IPS-NIHi11 (cell line): ENCODE results near the gene SERPINB12.

Experiments
- DNase-seq: peaks from one replicate; pipeline ENCODE4 v3.0.0; 2012; ENCODE audit warnings: mixed read lengths, low spot score

The SERPINB12 gene, protein sequence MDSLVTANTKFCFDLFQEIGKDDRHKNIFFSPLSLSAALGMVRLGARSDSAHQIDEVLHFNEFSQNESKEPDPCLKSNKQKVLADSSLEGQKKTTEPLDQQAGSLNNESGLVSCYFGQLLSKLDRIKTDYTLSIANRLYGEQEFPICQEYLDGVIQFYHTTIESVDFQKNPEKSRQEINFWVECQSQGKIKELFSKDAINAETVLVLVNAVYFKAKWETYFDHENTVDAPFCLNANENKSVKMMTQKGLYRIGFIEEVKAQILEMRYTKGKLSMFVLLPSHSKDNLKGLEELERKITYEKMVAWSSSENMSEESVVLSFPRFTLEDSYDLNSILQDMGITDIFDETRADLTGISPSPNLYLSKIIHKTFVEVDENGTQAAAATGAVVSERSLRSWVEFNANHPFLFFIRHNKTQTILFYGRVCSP

DNA sequence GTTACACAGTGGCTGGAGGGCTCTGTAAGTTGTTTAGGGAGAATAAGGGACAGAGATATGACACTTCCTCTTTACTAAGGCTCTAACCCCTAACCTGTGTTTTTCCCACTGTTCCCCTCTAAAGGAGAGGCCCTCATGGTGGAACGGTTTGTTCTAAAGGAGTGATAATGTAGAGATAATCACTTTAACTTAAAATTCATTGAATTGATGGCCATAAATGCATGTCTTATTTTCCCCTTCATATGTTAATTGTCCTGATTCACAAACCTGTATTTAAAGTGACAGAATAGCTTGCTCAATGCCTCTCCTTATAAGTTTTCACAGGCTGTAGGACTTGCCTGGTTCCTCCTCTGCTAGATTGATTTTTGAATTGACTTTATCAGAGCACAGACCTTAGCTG lies at the start of gene SERPINB12:
Gene SERPINB12, plus strand, starts transcription at position 301 of the 400 bp plus-strand sequence. CDS start 13,791 bp downstream, outside the sequence.
- no peak for DNase-seq

DNA sequence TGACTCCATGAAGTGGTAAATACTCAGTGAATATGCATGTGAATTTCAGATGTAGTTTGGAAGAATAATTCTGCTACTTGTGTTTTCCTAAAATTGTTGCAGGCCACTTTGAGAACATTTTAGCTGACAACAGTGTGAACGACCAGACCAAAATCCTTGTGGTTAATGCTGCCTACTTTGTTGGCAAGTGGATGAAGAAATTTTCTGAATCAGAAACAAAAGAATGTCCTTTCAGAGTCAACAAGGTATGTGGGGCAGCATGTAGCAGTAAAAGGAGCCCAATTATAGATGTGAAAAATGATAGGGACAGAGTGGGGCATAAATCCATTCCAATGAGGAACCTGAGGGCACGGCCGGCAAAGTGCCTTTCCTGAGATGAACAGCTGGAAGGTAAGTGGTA lies 49.3 kb upstream of the SERPINB12 start:
- DNase-seq: no peak

DNA sequence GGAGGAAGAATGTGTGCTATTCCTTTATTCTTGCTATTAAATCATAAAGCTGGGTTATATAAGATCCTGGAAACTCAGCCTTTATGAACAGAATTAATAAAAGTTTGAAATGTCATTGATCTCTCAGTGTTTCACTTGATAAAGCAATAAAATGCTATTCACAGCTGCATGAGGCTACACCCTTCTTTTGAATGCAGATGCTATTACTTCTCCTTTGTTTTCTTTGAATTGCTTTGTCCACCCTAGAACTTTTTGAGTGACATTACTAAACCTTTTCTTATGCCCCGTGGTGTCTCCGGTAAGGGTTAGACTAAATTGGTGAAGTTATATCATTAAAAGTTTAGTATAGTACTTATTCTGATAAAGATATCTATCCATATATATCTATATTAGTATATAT lies 46.5 kb upstream of the SERPINB12 start:
- DNase-seq: no peak

DNA sequence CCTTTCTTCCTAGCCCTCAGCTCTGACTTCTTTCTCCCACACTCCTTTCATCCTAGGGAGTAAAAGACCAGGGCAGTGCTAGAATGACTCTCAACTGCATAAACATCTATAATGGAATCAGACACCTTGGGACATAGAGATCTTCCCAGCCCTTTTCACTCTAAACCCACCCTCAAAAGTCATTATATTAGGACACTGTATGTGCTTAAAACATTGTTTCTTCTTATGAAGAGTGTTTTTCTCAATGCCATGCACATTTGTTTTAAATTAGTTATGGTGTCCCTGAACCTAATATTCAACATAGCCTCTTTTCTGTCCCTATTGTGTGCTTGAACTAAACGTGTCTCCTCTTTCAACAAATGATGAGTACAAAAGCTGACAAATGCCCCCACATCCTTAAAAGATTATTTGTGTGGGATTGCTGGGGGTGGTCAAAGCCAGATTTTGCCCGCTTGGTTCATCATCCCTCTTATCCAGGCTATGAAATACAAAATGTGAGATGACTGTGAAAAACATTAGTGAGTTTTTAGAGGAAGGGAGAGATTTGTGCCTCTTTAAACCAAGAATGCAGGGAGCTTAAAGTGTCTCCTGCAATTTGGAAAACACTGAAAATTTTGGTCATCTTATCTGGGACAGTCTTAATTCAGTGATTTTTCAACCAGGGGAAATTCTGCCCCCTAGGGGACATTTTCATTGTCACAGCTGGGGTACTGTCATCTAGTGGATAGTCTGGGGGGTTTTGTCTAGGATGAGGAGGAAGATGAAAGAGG lies 36.4 kb upstream of the SERPINB12 start:
- peak; percentile 56 for DNase-seq

DNA sequence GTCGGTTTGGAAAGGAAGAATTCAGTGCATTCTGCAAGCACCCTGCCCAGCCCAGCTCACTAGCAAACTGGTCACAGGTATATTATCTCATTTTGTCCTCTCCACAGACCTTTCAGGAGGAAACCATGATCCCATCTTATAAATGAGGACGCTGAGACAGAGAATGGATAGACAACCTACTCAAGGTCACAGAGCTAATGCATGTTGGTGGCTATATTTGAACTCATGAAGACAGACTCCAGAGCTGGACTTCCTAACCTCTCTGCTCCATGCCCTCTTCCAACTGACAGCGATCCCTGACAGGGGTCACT lies 35.9 kb upstream of the SERPINB12 start:
- DNase-seq: no peak

DNA sequence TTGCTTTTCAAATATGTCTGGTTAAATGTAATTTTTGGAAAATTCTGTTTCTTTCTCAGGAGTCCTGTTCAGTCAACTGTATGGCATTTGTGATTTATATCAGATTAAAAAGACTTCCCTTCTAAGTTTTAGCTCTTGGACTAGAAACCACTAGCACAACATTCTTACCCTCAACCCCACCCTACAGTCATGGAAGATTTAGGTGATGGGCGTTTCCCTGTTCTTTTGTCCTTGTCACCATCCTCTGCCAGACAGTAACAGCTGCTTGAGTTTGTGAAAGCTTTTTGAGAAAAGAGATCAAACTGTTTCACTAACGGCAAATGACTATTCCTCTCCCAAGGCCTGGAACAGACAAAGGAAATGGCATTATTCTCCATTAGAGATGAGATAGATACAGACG lies 33.6 kb upstream of the SERPINB12 start:
- no peak for DNase-seq

DNA sequence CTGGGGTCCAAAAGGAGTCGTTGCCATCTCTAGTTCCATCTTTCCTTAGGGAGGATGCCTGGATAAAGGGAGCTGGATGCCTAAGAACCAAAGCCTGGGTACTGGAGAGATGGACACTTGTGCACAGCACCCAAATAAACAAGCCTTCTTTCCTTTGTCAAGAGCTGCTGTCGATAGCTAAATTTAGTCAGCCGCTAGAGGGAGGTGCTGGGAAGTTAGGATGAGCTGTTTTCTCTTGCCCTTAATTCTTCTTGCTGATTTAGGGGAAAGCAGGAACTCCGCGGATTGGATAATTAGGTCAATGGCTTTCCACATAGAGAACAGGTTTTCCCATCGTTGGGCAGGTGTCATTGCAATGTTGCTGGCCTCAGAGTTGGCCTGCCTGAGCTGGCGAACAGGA lies 30.9 kb upstream of the SERPINB12 start:
- peak; percentile 35 for DNase-seq

DNA sequence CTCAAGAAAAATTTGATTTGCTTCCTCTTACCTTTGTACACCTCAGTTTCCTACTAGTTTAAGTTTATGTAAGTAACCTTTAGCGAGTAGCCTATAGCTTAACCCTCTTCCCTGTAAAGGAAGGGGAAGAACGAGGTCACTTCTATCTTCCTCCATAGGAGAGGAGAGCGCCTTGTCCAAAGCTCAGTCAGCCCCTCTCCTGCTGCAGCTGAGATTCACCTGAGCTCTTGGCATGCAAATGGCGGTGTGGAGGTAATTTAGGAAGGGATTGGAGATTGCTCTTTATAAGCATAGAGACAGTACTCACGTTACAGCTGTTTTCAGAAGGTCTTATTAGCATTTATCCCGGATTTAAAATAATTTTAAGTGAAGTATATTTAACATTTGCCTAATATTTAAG lies 27.8 kb upstream of the SERPINB12 start:
- no peak for DNase-seq

DNA sequence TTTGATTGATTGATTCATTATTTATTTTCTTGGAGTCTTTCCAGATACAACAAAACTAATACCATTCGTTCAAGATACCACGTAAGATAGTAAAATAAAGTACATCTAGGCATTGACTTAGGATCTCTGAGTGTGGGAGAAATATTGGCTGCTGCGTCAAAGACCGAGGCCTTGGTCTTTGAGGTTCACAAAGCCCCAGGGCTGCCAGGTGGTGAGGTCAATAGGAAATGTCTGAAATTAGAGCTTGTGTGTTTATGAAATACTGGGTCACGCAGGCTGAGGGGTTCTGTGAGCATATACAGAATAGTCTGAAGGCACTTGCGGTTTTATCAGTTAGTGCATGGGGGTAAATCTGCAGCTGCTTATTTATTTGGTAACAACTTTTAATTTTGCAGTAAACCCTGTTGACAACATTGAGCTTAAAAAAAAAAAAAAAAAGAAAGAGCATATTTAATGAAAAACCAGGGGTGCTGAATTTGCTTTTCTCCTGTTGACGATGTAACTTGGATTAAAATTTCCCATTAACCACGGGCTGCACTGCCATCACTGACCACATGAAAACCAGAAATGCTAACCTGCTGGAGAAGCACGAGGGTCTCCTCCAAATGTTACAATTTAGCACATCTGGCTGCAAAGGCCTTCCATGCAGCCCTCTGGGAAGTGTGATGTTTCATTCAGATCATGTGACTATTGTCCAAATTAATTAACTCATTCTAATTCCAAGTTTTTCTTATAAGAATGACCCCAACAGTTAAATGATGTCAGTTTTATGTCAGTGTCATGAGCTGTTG lies 27.1 kb upstream of the SERPINB12 start:
- no peak for DNase-seq

DNA sequence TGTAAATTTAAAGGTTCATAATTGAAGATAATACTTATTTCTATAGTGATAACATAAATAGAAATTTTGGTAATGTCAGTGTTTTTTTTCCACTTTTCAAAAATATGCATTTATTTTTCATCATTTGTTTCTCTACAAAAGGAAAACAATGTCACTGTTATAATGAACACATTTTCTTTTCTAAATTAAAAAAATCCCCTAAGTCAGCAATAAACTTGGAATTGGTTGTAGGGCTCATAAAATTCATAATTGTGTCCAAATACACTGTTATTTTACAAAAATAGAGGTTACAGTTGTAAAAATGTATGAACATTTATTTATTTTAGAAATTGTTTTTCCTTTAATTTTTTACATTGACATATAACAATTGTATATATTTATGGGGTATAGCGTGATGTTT lies 26.4 kb upstream of the SERPINB12 start:
- DNase-seq: no peak

DNA sequence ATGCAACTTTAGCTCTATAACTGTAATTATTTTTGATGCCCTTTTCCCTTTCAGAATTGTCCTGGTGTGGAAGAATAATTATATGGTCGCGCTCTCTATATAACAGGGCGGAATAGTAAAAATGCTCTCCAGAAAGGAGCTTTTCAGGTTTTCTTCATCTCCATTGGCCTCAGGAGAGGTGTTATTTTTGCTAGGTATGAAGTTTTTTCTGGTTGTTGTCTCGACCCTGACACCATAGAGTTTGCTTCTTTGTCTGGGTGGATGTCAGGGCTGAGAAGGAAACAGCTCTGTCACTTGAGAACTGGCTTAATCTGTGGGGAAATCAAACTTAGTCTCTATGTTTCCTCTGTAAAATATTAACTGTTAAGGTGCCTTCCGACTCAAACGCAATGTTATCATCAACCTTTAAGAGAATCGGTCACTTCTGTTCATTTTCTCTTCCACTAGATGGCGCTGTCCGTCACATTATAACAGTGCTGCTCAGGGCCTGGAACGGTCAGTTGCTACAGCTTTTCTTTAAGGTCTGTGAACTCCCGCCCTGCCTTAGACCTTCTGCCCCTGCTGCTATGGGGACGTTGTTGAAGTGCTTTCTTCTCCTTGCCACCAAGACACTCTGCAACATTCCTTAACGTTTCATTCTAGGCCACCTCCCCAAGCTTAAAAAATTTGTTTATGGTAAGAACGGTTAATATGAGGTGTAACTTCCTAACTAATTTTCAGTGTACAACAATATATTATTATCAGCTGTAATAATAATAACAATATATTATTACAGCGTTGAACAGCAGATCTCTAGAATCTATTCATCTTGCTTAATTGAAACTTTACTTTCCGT lies 23.8 kb upstream of the SERPINB12 start:
- DNase-seq: peak; percentile 71

DNA sequence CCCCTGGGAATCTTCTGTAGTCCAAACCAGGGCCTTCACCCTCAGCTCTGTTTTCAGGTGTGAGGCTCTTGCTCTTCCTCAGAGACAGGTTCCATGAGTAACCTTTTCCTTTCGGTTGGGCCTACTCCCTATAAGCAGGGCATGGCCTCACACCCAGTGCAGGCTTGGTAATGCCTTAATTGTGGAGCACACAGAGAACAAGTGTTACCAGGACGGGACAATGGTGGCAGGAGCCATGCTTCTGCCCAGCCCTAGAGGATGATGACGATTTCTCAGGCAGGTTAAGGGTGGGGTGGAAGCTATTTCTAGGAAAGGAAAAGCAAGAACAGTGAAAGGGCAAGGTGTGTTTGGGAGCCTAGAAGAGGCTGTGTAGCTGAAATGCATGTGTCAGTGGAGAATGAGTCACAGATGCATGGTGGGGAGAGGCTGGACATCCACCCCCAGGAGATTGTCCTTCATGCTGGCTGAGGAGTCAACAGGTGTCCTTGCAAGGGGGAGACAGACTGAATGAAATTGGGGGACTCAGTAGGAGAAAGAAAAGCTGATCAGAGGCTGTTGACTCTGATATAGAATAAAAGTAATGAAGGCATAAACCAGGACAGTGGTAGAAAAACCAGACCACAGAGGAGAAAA lies 22.0 kb upstream of the SERPINB12 start:
- no peak for DNase-seq

DNA sequence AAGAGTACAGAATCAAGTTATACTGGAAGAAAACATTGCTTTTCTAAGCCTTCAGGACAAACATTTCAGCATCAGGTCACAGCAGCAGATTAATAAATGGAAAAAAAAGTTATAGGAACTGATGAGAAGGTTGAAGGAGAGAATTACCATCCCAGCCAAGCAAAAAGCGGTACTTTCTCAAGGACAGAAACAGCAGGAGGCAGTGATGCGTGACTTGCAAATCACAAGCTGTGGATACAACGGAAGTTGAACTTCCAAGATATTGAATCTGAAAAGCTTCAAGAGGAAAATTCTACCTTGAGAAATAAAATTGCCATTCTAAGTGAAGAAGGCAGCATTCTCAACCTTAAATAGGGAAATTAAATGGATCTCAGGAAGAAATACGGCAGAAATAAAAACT lies 18.5 kb upstream of the SERPINB12 start:
- no peak for DNase-seq

DNA sequence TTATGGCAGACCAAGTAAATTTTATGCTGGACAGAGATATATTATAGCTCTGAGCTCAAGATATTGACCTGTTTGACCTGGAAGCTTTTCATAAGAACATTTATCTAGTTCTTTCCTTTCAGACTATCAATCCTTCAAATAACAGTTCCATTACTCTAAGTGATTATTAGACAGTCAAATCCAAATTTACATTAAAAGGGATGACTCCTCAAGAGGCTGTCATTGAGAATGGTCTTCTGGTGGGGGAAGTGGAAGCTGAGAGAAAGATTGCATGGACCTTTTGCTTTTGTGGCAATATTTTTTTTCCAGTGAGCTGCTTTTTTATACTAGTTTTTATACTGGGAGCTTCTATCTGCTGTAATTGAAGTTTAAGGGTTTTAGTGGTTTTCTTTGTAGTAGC lies 14.9 kb upstream of the SERPINB12 start:
- DNase-seq: no peak

DNA sequence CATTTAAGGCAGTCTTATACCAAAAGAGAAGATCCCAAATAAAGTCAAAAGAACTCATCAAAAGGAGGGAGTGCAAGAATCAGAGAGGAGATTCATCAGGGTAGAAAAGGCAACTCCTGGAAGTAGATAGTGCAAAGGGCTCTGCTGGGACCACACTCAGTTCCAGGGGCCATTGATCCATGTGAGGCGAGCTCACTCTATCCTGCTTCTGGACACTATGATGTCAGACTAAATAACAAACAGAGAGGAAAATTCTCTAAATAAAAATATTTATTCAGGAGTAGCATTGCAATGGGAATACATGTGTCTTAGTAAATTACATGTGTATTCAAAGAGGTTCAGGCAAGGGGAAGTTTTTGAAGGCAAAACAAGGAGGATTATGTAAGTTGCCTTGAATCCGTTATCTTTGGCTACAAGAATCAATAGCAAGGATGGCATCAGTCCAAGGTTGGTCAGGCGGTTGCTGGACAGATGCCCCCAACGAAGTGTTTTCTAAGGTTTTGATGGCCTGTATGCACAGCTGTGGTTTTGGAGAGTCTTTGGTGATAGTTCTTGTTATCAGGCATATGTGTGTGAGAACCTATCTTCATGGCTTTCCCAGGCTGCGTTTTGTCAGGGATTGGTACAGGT lies 13.2 kb upstream of the SERPINB12 start:
- no peak for DNase-seq

DNA sequence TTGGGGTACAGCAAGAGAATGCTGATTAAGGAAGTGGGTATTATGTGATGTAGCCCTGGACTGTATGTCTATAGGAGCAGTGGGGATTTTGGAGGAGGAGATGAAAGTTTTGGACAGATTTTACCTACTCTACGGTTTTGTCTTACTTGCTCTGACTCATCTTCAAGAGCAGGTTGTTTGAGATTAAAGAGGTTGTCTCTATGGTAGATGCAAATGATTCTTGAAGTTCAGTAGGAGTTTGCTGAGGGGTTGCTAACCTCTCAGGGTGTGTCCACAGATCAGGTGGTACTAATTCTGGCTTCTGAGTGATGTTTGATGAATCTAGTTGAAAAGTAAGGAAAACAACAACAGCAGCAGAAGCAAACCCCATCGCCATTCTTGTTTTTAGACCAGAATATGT lies 9.7 kb upstream of the SERPINB12 start:
- no peak for DNase-seq

DNA sequence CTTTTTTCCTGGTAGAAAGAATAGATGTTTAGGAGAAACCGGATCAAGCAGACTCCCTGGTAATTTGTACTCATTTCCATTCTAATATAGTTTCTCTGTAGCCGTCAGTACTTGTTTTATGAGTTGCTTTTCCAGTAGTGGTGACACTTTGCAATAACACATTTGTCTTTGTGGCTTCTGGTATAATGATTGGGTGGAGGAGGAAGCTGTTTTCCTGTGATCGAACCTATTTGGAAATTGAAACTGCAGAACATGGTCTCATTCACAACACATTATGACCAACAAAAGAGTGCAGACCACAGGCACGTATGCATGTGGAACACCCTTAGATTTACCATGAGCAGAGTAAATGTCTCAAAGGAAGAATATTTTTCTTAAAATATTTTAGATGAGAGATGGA lies 7.6 kb upstream of the SERPINB12 start:
- no peak for DNase-seq

DNA sequence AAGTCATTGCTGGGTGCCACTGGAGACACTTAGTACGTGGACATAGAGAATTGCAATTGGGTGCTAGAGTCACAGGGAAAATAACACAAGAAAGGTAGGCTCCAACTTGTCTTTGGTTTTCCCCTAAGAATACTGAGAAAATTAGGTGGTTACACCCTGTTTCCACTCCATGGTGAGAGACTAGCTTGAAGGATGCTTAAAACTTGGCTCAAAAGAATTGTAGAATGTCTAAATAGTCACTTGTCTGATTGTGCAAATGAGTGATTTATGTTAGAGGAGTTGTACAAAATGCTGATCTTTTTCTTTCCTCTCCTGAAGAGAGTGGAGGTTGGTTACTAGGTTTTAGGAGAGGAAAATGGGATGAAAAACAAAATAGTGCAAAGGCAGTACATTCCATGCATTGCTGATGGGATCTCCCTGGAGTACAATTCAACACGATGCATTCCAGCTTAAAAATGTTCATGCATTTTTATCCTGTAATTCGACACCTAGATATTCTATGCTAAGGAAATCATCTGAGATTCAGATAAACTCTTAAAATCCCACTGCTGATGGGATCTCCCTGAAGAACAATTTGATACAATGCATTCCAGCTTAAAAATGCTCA lies 2.2 kb upstream of the SERPINB12 start:
- peak; percentile 14 for DNase-seq

DNA sequence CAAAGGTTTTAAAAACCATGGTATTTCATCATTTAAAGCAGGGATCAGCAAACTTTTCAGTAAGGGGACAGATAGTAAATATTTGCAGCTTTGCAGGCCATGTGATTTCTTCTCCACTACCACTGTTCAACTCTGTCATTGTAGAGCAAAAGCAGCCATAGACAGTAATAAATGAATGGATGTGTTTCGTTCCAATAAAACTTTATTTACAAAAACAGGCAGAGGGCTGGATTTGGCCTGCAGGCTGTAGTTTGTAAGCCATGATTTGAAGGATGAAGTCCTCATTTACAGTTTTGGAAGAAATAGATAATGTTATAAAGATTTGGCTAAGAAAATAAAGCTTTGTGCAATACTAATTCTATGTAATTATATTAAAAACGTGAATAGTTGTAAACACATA lies 1.8 kb downstream of the SERPINB12 start:
- no peak for DNase-seq

DNA sequence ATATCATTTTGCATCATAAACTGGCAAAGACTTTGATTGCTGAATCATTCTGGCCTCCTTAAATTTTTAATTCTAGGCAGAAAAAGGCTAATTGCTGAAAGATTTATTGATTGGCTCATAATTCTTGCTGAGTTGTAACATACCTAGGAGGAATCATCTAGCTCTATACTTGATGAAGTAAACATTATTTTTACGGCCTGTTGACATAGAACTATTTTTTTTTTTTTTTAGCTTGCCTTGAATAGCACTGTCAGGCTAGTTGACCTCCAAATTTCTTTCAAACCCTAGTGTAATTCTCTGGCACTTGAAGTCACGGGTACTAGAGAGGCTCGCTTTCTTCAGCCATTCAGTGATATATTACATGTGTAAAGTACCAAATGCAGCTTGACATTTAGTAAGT lies 2.8 kb downstream of the SERPINB12 start:
- DNase-seq: no peak
